Fibroblast of skin of right quadriceps (primary cell): Measurements from ENCODE around the gene TMPRSS11A.

ENCODE experiments used
- DNase-seq: peaks from one replicate; pipeline ENCODE4 v3.0.0-alpha.2; 2013

TMPRSS11A gene

GRCh38 chr4:67861513-67861912 is 101.8 kb downstream of the TMPRSS11A start:
- DNase-seq, result no peak
